ENCODE data around the gene PDCD4.

PDCD4 gene

GRCh38 chr10:110871298-110872084 lies at the start of gene PDCD4:
Gene PDCD4, plus strand, starts transcription at chr10:110871928. Its CDS starts 4,100 bp downstream, at chr10:110876028.
- peak; percentile 91 to 94 for DNase-seq (ENCODE audit: low read depth in 2 of 2)

GRCh38 chr10:110822035-110822711 lies 49.6 kb upstream of the PDCD4 start:
- DNase-seq (ENCODE audit: low read depth in 2 of 2), result no peak

- DNase-seq (ENCODE audit: low read depth in 2 of 2), result no peak
These were observed 48.9 kb upstream of the PDCD4 start for GRCh38 chr10:110822712-110823311.

- DNase-seq (ENCODE audit: low read depth in 2 of 2), result no peak
These were observed 47.6 kb upstream of the PDCD4 start for GRCh38 chr10:110824152-110824441.

DNA sequence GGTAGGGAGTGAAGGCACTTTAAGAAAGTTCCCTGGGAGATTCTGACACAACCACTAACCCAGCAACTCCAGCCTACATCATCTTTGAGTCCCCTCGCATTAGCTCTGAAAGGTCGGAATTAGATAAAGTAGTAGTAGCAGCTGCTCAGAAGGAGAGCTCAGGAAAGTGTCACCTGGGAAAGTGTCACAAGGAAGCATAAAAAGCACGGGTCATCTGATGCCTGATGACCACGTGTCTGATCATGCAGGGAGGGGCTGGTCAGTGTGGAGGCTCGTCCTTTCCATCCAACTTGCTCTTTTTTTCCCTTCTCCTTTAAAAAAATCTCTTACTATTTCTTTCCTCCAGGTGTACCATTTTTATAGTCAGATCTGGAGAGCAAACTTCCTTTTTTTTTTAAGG lies 47.1 kb upstream of the PDCD4 start:
- no peak for DNase-seq (ENCODE audit: low read depth in 2 of 2)

DNA sequence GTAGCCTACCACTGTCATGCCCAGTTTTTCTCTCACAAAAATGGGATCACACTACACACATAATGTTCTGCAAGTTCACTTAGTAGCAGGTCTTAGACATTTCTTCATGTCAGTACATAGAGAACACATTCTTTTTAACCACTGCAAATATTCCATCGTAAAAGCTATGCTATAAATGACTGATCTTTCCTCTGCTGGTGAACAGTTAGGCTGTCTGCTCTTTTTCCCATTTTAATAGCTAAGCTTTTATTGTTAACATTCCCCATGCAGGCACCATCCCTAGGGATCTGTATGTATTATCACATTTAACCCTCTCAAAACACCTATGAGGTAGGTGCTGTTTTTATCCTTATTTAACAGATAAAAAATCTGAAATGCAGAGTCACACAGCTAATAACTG lies 46.2 kb upstream of the PDCD4 start:
- no peak for DNase-seq (ENCODE audit: low read depth in 2 of 2)

GRCh38 chr10:110827410-110827809 lies 44.3 kb upstream of the PDCD4 start:
- no peak for DNase-seq (ENCODE audit: low read depth in 2 of 2)

DNA sequence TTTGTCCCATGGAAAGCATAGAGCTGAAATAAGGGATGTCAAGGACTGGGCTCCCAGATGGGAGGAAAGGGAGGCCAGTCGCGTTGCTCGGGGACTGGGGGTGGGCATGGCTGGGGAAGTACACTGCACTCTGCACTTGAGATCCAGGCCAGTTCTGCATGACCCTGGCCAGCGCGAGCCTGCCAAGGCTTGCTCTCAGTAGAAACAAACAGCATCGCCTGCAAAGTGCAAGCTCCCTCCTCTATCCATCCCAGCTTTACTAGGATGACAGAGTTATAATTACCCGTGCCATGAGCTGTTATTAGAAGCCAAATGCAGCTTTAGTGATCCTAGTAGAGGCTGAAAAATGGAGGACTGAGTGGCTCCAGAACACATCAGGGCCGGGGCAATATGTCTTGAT lies 43.9 kb upstream of the PDCD4 start:
- DNase-seq (ENCODE audit: low read depth in 2 of 2), result no peak

DNA sequence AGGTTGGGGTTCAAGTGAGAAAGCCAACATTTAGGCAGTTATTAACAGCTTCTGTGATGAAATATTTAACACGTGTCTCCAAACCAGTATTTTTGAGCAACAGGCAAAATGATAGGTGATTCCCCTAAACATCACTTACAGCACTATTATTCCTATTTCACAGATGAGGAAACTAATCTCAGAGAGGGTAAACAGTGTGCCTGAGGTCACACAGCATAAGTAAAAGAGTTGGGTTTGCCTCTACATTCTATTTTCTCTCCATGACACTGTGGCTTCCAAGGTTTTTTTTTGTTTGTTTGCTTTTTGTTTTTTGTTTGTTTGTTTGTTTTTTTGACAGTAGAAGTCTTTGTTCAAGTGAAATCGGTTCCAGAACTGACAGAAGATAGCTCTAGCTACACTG lies 43.2 kb upstream of the PDCD4 start:
- DNase-seq (ENCODE audit: low read depth in 2 of 2), result no peak

GRCh38 chr10:110829721-110830410 lies 41.9 kb upstream of the PDCD4 start:
- DNase-seq (ENCODE audit: low read depth in 2 of 2), result no peak

DNA sequence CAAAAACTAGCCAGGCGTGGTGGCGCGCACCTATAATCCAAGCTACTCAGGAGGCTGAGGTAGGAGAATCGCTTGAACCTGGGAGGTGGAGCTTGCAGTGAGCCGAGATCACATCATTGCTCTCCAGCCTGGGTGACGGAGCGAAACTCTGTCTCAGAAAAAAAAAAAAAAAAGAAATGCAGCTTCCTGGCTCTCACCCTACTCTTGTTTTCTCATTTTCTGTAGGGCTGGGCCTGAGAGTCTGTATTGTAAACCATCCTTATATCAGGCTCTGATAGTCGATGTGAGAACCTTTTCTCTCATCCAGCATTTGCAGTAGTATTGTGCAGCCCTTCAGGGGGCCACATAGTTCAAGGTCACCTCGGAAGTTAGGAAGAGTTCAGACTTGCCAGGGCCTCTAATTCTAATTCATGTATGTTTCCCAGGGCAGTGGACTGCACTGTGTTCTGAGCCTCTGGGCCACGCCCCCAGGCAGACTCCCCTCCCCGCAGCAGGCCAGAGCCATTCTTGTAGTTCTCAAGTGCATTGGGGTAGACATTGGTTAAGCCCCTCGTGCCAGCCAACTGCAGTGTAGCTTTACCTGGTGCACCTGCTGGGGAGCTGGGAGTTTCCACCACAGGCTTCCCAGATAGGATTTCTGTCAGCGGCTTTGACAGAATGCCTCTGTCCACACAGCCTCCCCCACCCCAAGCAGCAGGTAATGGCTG lies 38.3 kb upstream of the PDCD4 start:
- DNase-seq (ENCODE audit: low read depth in 2 of 2), result no peak

DNA sequence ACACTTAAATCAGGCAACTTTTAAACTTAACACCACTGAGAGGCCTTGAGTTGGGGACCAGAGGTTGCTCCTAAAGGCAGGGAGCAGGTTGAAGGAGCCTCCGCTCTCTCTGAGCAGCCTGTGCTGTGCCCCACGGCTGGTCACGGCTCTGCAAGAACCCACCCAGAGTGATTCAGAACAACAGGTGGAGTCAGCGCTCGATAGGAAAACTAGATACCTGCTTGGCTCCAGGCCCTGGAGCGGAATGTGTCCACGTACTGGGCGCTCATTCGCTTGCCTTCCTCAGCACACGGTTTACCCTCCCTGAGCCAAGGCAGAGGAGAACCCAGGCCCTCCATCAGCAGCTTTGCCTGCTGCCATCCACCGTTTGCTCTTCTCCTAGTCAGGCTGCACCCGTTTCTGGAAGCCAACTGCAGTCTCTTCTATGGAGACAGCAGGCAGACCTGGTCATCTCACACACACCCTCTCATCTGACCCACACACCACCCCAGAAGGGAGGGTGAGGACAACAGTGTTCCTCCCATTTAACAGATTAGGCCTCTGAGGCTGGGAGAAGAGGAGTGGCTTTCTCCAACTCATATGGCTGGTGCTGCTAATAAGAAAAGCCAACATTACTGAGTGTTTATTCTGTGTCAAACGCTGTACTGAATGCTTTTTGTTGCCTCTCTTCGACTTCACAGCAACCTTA lies 37.6 kb upstream of the PDCD4 start:
- DNase-seq (ENCODE audit: low read depth in 2 of 2), result no peak

DNA sequence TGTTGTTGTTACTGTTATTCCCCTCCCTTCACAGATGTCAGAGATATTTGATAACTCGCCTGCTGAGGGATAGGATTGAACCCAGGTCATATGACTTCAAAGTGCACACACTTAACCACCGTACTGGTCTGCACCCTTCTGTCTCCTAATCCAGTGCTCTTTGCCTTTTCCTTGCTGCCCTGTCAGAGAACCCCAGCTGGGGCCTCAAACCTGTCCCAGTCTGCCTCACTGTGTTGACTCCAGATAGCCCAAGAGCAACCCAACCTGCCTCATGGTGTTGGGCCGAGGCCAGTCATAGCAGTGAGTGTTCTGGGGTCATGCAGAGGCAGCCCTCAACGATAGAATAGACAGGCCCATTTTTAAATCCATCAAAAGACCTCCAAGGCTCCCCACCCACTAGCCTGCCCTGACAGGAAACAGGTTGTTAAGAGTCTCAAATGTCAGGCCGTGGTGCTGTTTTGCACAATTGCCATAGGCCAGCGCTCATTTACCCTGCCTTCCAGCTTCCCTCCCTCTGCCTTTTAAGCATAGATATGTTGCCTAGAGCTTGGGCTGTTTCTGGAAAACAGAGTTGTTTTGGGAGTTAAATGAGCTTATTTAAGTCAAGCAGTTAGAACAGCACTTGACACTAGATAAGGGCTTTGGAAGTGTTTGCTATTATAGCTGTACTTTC lies 37.0 kb upstream of the PDCD4 start:
- DNase-seq (ENCODE audit: low read depth in 2 of 2), result no peak

GRCh38 chr10:110835841-110836240 lies 35.9 kb upstream of the PDCD4 start:
- DNase-seq (ENCODE audit: low read depth in 2 of 2), result no peak

DNA sequence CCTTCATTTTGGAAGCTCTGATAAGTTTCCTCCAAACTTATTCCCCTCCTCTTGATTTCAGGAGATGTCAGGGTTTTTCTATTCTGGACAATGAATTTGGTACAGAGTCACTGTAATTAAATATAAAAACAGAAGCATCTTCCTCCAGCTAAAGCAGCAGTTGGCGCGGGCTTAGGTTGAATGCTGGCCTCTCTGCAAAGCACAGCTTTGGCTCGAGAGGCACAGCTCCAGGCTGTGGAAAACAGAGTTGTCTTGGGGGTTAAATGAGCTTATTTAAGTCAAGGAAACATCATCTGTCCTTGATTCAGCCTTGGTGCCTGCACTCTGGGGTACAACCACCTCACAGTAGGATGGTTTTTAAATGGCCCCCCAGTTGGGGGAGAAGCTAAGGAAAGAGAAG lies 35.0 kb upstream of the PDCD4 start:
- no peak for DNase-seq (ENCODE audit: low read depth in 2 of 2)

DNA sequence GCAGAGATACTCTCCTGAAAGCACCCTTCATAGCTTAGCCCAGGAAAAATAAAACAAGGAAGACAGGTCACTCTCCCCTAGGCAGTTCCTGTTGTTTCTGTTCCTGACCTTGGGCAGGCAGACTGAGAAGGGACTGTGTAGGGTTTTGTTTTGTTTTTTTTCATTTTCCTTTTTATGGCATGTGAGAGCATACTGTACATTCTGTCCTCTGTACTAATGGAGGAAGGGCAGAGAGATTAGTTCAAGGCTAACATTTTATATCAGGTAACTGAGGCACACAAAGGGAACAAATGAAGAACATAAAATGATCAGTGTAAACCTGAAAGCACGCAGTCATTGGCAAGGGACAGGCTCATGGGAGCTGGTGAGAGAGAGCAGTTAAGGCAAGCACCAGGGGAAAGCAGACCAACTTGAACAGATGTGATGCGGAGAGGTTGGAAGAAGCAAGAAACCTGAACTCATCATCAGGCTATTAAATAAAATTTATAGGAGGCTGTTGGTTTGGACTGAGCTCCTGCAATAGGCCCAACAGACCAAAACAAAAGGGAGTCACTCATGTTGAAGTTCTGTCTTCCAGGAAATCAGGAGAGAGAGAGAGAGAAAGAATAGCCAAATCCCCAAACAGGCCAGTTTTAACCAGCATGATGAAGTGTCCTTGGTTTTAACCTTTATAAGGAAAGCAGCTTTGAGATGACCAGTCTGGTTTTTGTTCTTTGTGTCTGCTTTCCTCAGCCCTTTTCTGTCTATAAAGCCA lies 34.1 kb upstream of the PDCD4 start:
- no peak for DNase-seq (ENCODE audit: low read depth in 2 of 2)

GRCh38 chr10:110840225-110840922 lies 31.4 kb upstream of the PDCD4 start:
- no peak for DNase-seq (ENCODE audit: low read depth in 2 of 2)

GRCh38 chr10:110840923-110841428 lies 30.8 kb upstream of the PDCD4 start:
- no peak for DNase-seq (ENCODE audit: low read depth in 2 of 2)

DNA sequence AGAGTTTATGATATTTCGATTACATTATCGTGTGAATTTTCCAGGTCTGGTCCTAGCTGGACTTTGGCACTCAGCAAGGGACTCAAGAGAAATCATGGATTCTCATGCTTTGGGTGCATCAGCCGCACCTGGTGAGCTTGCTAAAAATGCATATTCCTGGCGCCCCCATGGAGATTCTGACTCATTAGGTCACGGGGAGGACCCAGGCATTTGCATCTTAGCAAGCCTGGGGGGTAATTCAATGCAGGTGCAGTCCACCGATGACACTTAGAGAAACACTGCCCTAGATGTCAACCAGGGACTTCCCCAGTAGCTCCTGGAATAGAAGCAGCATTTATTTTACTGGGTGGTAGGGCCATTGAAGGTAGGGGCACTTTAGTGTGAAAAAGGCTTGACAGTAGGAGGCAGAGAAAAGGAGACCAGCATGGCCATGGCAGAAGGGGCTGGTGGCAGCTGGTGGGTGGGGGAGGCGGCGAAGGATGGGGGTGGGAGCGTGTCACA lies 29.9 kb upstream of the PDCD4 start:
- DNase-seq (ENCODE audit: low read depth in 2 of 2), result no peak
